ENCODE measurements around the gene CASKIN1. TPM values are rescaled to one million over a fixed set of nuclear protein-coding genes. Genes with fewer than 3 reads are reported as not detected.
"Not testable (repeated sequence)": the region's sequence is repeated elsewhere in the genome, so short reads cannot be mapped to it uniquely, and the experiment has no call there.

The CASKIN1 gene
- total and polyA plus RNA-seq, 8 donors, result 0.15 to 0.73 (median 0.37) TPM; not detected in 4

- DNase-seq, result no peak
- no peak for TF ChIP-seq POLR2AphosphoS5 (IDR thresholded peaks at IDR 0.05)
- no peak for TF ChIP-seq POLR2A (IDR thresholded peaks at IDR 0.05)
- no peak for TF ChIP-seq CTCF (IDR thresholded peaks at IDR 0.05)
- no peak for TF ChIP-seq EP300 (IDR thresholded peaks at IDR 0.05)
- no peaks in the 10 kb centered on the region for H3K9me3 ChIP-seq
- H3K27me3 ChIP-seq, result no peaks in the 10 kb centered on the region
- intact Hi-C loops (cut with DNase I; ENCODE audit: low total_unique reads), result no loop called here
- H3K4me1 ChIP-seq, result peaks cover 0 to 6% (median 0%) of the 10 kb centered on the region in 4 donors
- H3K27ac ChIP-seq, result no peak overlapping the region
- H3K4me3 ChIP-seq, result no peak overlapping the region
- peaks cover 42 to 84% (median 73%) of the 10 kb centered on the region in 4 donors for H3K36me3 ChIP-seq
- WGBS, 5 donors, result 95 to 97% (median 96%) methylated on average over 11 of the region's 11 CpGs
Observed at GRCh38 chr16:2243781-2244180, 47.4 kb upstream of the CASKIN1 start.

GRCh38 chr16:2243031-2243528 is 46.7 kb upstream of the CASKIN1 start:
- 93 to 98% (median 95%) methylated on average over 19 of the region's 19 CpGs; no CpG with 5 or more reads in 1 of the 5 donors for WGBS, 5 donors

GRCh38 chr16:2242598-2242997 is 46.2 kb upstream of the CASKIN1 start:
- no peaks in the 10 kb centered on the region for H3K9me3 ChIP-seq
- H3K36me3 ChIP-seq, result peaks cover 42 to 83% (median 73%) of the 10 kb centered on the region in 4 donors
- no peak for DNase-seq
- intact Hi-C loops (cut with DNase I; ENCODE audit: low total_unique reads), result no loop called here
- peaks cover 0 to 12% (median 5%) of the 10 kb centered on the region in 4 donors for H3K4me1 ChIP-seq
- no peak for TF ChIP-seq POLR2AphosphoS5 (IDR thresholded peaks at IDR 0.05)
- TF ChIP-seq POLR2A (IDR thresholded peaks at IDR 0.05), result no peak
- no peak for TF ChIP-seq EP300 (IDR thresholded peaks at IDR 0.05)
- no peak for TF ChIP-seq CTCF (IDR thresholded peaks at IDR 0.05)
- 65 to 80% (median 75%) methylated on average over 6 to 11 of the region's 11 CpGs for WGBS, 5 donors
- no peak overlapping the region for H3K27ac ChIP-seq
- H3K4me3 ChIP-seq, result no peak overlapping the region
- peaks cover 0 to 12% (median 8%) of the 10 kb centered on the region in 3 donors for H3K27me3 ChIP-seq

More at GRCh38 chr16:2243031-2243528, 46.7 kb upstream of the CASKIN1 start:
- intact Hi-C loops (cut with DNase I; ENCODE audit: low total_unique reads), result no loop called here
- H3K9me3 ChIP-seq, result no peaks in the 10 kb centered on the region
- H3K27me3 ChIP-seq, result peaks cover 0 to 7% (median 3%) of the 10 kb centered on the region in 3 donors
- no peak for DNase-seq
- no peak overlapping the region for H3K27ac ChIP-seq
- H3K4me1 ChIP-seq, result peaks cover 0 to 7% (median 1%) of the 10 kb centered on the region in 4 donors
- H3K4me3 ChIP-seq, result no peak overlapping the region
- TF ChIP-seq POLR2A (IDR thresholded peaks at IDR 0.05) (no peak), EP300 (IDR thresholded peaks at IDR 0.05) (no peak)
- peaks cover 42 to 84% (median 73%) of the 10 kb centered on the region in 4 donors for H3K36me3 ChIP-seq

GRCh38 chr16:2240331-2240730 is 43.9 kb upstream of the CASKIN1 start:
- peaks cover 18 to 32% (median 24%) of the 10 kb centered on the region in 4 donors for H3K4me1 ChIP-seq
- H3K4me3 ChIP-seq; DNase-seq; H3K9me3 ChIP-seq; H3K27ac ChIP-seq; intact Hi-C loops (cut with DNase I; ENCODE audit: low total_unique reads): not testable (repeated sequence)
- peaks cover 28 to 66% (median 62%) of the 10 kb centered on the region in 4 donors for H3K36me3 ChIP-seq
- 72 to 83% (median 77%) methylated on average over 9 of the region's 9 CpGs for WGBS, 5 donors
- peaks cover 5 to 34% (median 28%) of the 10 kb centered on the region in 3 donors for H3K27me3 ChIP-seq

- Histone ChIP-seq H3K27me3 (peaks cover 5 to 42% (median 28%) of the 10 kb centered on the region in 3 donors), H3K9me3 (no peaks in the 10 kb centered on the region), H3K4me1 (peaks cover 18 to 32% (median 24%) of the 10 kb centered on the region in 4 donors), H3K27ac (no peak overlapping the region), H3K36me3 (peaks cover 29 to 66% (median 62%) of the 10 kb centered on the region in 4 donors), H3K4me3 (no peak overlapping the region)
- no peak for DNase-seq
- TF ChIP-seq POLR2AphosphoS5 (IDR thresholded peaks at IDR 0.05), result no peak
- WGBS, 5 donors, result 63 to 71% (median 67%) methylated on average over 11 to 15 of the region's 15 CpGs
- intact Hi-C loops (cut with DNase I; ENCODE audit: low total_unique reads), result no loop called here
Observed at GRCh38 chr16:2238838-2239675, 42.7 kb upstream of the CASKIN1 start.

All from stomach (tissue), 9 donors.